Measurements from ENCODE around the gene FBXO38.
"Not testable (repeated sequence)": the region's sequence is repeated elsewhere in the genome, so short reads cannot be mapped to it uniquely, and the experiment has no call there.

The FBXO38 gene

GRCh38 chr5:148465381-148466235, 81.8 kb downstream of the FBXO38 start:
- in situ Hi-C loops (cut with HindIII; ENCODE audit: low pct_ligation_motif_present, low pct_unique_long_range_greater_than_20kb, low sequenced_read_pairs): no loop called here
- DNase-seq: no peak

GRCh38 chr5:148466236-148466580, 82.5 kb downstream of the FBXO38 start:
- DNase-seq: no peak
- in situ Hi-C loops (cut with HindIII; ENCODE audit: low pct_ligation_motif_present, low pct_unique_long_range_greater_than_20kb, low sequenced_read_pairs): no loop called here

GRCh38 chr5:148467958-148468357, 84.2 kb downstream of the FBXO38 start:
- in situ Hi-C loops (cut with HindIII; ENCODE audit: low pct_ligation_motif_present, low pct_unique_long_range_greater_than_20kb, low sequenced_read_pairs): no loop called here
- no peak for DNase-seq

GRCh38 chr5:148468746-148469145, 85.0 kb downstream of the FBXO38 start:
- DNase-seq; in situ Hi-C loops (cut with HindIII; ENCODE audit: low pct_ligation_motif_present, low pct_unique_long_range_greater_than_20kb, low sequenced_read_pairs): not testable (repeated sequence)

- in situ Hi-C loops (cut with HindIII; ENCODE audit: low pct_ligation_motif_present, low pct_unique_long_range_greater_than_20kb, low sequenced_read_pairs): no loop called here
- DNase-seq: no peak
Measured at GRCh38 chr5:148469501-148469935, 85.8 kb downstream of the FBXO38 start.

GRCh38 chr5:148471379-148471778, 87.6 kb downstream of the FBXO38 start:
- no peak for DNase-seq
- in situ Hi-C loops (cut with HindIII; ENCODE audit: low pct_ligation_motif_present, low pct_unique_long_range_greater_than_20kb, low sequenced_read_pairs): no loop called here

GRCh38 chr5:148474025-148474511, 90.3 kb downstream of the FBXO38 start:
- DNase-seq: no peak
- in situ Hi-C loops (cut with HindIII; ENCODE audit: low pct_ligation_motif_present, low pct_unique_long_range_greater_than_20kb, low sequenced_read_pairs): no loop called here

GRCh38 chr5:148476302-148476701, 92.5 kb downstream of the FBXO38 start:
- DNase-seq: no peak
- in situ Hi-C loops (cut with HindIII; ENCODE audit: low pct_ligation_motif_present, low pct_unique_long_range_greater_than_20kb, low sequenced_read_pairs): no loop called here

- in situ Hi-C loops (cut with HindIII; ENCODE audit: low pct_ligation_motif_present, low pct_unique_long_range_greater_than_20kb, low sequenced_read_pairs): no loop called here
- DNase-seq: no peak
Measured at GRCh38 chr5:148477429-148477828, 93.7 kb downstream of the FBXO38 start.

GRCh38 chr5:148482196-148482595, 98.4 kb downstream of the FBXO38 start:
- in situ Hi-C loops (cut with HindIII; ENCODE audit: low pct_ligation_motif_present, low pct_unique_long_range_greater_than_20kb, low sequenced_read_pairs): no loop called here
- DNase-seq: no peak

- in situ Hi-C loops (cut with HindIII; ENCODE audit: low pct_ligation_motif_present, low pct_unique_long_range_greater_than_20kb, low sequenced_read_pairs): no loop called here
- peak; percentile 19 for DNase-seq
Measured at GRCh38 chr5:148482697-148483462, 99.1 kb downstream of the FBXO38 start.

GRCh38 chr5:148483750-148484149, 100.0 kb downstream of the FBXO38 start:
- in situ Hi-C loops (cut with HindIII; ENCODE audit: low pct_ligation_motif_present, low pct_unique_long_range_greater_than_20kb, low sequenced_read_pairs): no loop called here
- DNase-seq: no peak

GRCh38 chr5:148484651-148485050, 100.9 kb downstream of the FBXO38 start:
- DNase-seq: no peak
- in situ Hi-C loops (cut with HindIII; ENCODE audit: low pct_ligation_motif_present, low pct_unique_long_range_greater_than_20kb, low sequenced_read_pairs): no loop called here

- DNase-seq: no peak
- in situ Hi-C loops (cut with HindIII; ENCODE audit: low pct_ligation_motif_present, low pct_unique_long_range_greater_than_20kb, low sequenced_read_pairs): no loop called here
Measured at GRCh38 chr5:148486456-148486855, 102.7 kb downstream of the FBXO38 start.

- in situ Hi-C loops (cut with HindIII; ENCODE audit: low pct_ligation_motif_present, low pct_unique_long_range_greater_than_20kb, low sequenced_read_pairs): no loop called here
- DNase-seq: no peak
Measured at GRCh38 chr5:148488757-148489156, 105.0 kb downstream of the FBXO38 start.

GRCh38 chr5:148491015-148491792, 107.4 kb downstream of the FBXO38 start:
- in situ Hi-C loops (cut with HindIII; ENCODE audit: low pct_ligation_motif_present, low pct_unique_long_range_greater_than_20kb, low sequenced_read_pairs): no loop called here
- DNase-seq: no peak

GRCh38 chr5:148491793-148492184, 108.0 kb downstream of the FBXO38 start:
- in situ Hi-C loops (cut with HindIII; ENCODE audit: low pct_ligation_motif_present, low pct_unique_long_range_greater_than_20kb, low sequenced_read_pairs): no loop called here
- no peak for DNase-seq

GRCh38 chr5:148492351-148492750, 108.6 kb downstream of the FBXO38 start:
- DNase-seq: no peak
- in situ Hi-C loops (cut with HindIII; ENCODE audit: low pct_ligation_motif_present, low pct_unique_long_range_greater_than_20kb, low sequenced_read_pairs): no loop called here

All from ACHN (cell line).